ENCODE measurements around the gene MS4A4E.

The MS4A4E gene

DNA sequence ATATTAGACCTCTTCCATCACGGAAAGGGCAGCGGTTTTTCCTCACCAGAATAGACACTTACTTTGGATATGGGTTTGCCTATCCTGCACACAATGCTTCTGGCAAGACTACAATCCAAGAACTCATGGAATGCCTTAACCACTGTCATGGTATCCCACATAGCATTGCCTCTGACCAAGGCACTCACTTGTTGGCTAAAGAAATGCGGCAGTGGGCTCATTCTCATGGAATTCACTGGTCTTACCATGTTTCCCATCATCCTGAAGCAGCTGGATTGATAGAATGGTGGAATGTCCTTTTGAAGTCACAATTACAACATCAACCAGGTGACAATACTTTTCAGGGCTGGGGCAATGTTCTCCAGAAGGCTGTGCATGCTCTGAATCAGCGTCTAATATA lies 20.8 kb downstream of the MS4A4E start:
- ATAC-seq = no peak
- no peak for TF ChIP-seq ZNF70 (CRISPR knock-in tag; IDR thresholded peaks at IDR 0.05)
- no peak for TF ChIP-seq ARNTL (CRISPR knock-in tag; IDR thresholded peaks at IDR 0.05; ENCODE audit: borderline replicate concordance, low read depth)
- no peak for TF ChIP-seq POU6F1 (CRISPR knock-in tag; IDR thresholded peaks at IDR 0.05; ENCODE audit: borderline replicate concordance, low read depth)
- TF ChIP-seq SNAI2 (CRISPR knock-in tag; IDR thresholded peaks at IDR 0.05) = no peak
- no peak for TF ChIP-seq ZFP30 (CRISPR knock-in tag; IDR thresholded peaks at IDR 0.05)
- TF ChIP-seq, protein P1, sequence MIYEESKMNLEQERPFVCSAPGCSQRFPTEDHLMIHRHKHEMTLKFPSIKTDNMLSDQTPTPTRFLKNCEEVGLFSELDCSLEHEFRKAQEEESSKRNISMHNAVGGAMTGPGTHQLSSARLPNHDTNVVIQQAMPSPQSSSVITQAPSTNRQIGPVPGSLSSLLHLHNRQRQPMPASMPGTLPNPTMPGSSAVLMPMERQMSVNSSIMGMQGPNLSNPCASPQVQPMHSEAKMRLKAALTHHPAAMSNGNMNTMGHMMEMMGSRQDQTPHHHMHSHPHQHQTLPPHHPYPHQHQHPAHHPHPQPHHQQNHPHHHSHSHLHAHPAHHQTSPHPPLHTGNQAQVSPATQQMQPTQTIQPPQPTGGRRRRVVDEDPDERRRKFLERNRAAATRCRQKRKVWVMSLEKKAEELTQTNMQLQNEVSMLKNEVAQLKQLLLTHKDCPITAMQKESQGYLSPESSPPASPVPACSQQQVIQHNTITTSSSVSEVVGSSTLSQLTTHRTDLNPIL (CRISPR knock-in tag; IDR thresholded peaks at IDR 0.05; ENCODE audit: low read depth) = no peak
- TF ChIP-seq GLIS3 (CRISPR knock-in tag; IDR thresholded peaks at IDR 0.05) = no peak
- no peak for TF ChIP-seq RARB (CRISPR knock-in tag; IDR thresholded peaks at IDR 0.05)
- TF ChIP-seq PATZ1 (CRISPR knock-in tag; IDR thresholded peaks at IDR 0.05; ENCODE audit: borderline replicate concordance) = no peak
- no peak for TF ChIP-seq CSDC2 (CRISPR knock-in tag; IDR thresholded peaks at IDR 0.05)
- no peak for TF ChIP-seq CSRNP3 (CRISPR knock-in tag; IDR thresholded peaks at IDR 0.05)
- no peak for TF ChIP-seq PPARA (CRISPR knock-in tag; IDR thresholded peaks at IDR 0.05; ENCODE audit: borderline replicate concordance)
- TF ChIP-seq ZNF8 (CRISPR knock-in tag; IDR thresholded peaks at IDR 0.05) = no peak
- TF ChIP-seq TCF4 (CRISPR knock-in tag; IDR thresholded peaks at IDR 0.05; ENCODE audit: borderline replicate concordance) = no peak
- TF ChIP-seq ISL1 (CRISPR knock-in tag; IDR thresholded peaks at IDR 0.05) = no peak
- TF ChIP-seq TOX (CRISPR knock-in tag; IDR thresholded peaks at IDR 0.05; ENCODE audit: borderline replicate concordance) = no peak
- no peak for TF ChIP-seq ZFP3 (CRISPR knock-in tag; IDR thresholded peaks at IDR 0.05)
- TF ChIP-seq ESRRG (CRISPR knock-in tag; IDR thresholded peaks at IDR 0.05) = no peak
- no peak for TF ChIP-seq ZNF565 (CRISPR knock-in tag; conservative IDR thresholded peaks at IDR 0.05; ENCODE audit: low read depth)

GRCh38 chr11:60221692-60222091 lies 21.2 kb downstream of the MS4A4E start:
- TF ChIP-seq, protein P2, sequence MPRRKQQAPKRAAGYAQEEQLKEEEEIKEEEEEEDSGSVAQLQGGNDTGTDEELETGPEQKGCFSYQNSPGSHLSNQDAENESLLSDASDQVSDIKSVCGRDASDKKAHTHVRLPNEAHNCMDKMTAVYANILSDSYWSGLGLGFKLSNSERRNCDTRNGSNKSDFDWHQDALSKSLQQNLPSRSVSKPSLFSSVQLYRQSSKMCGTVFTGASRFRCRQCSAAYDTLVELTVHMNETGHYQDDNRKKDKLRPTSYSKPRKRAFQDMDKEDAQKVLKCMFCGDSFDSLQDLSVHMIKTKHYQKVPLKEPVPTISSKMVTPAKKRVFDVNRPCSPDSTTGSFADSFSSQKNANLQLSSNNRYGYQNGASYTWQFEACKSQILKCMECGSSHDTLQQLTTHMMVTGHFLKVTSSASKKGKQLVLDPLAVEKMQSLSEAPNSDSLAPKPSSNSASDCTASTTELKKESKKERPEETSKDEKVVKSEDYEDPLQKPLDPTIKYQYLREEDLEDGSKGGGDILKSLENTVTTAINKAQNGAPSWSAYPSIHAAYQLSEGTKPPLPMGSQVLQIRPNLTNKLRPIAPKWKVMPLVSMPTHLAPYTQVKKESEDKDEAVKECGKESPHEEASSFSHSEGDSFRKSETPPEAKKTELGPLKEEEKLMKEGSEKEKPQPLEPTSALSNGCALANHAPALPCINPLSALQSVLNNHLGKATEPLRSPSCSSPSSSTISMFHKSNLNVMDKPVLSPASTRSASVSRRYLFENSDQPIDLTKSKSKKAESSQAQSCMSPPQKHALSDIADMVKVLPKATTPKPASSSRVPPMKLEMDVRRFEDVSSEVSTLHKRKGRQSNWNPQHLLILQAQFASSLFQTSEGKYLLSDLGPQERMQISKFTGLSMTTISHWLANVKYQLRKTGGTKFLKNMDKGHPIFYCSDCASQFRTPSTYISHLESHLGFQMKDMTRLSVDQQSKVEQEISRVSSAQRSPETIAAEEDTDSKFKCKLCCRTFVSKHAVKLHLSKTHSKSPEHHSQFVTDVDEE (CRISPR knock-in tag; IDR thresholded peaks at IDR 0.05) = no peak
- TF ChIP-seq TCF4 (CRISPR knock-in tag; IDR thresholded peaks at IDR 0.05; ENCODE audit: borderline replicate concordance) (no peak), ZNF8 (CRISPR knock-in tag; IDR thresholded peaks at IDR 0.05) (no peak), BACH2 (CRISPR knock-in tag; IDR thresholded peaks at IDR 0.05; ENCODE audit: borderline replicate concordance) (no peak), CSDC2 (CRISPR knock-in tag; IDR thresholded peaks at IDR 0.05) (no peak), PATZ1 (CRISPR knock-in tag; IDR thresholded peaks at IDR 0.05; ENCODE audit: borderline replicate concordance) (no peak), OSR1 (CRISPR knock-in tag; IDR thresholded peaks at IDR 0.05) (no peak), GLIS3 (CRISPR knock-in tag; IDR thresholded peaks at IDR 0.05) (no peak), ESRRG (CRISPR knock-in tag; IDR thresholded peaks at IDR 0.05) (no peak), ARNTL (CRISPR knock-in tag; IDR thresholded peaks at IDR 0.05; ENCODE audit: borderline replicate concordance, low read depth) (no peak), ZNF565 (CRISPR knock-in tag; conservative IDR thresholded peaks at IDR 0.05; ENCODE audit: low read depth) (no peak), TOX (CRISPR knock-in tag; IDR thresholded peaks at IDR 0.05; ENCODE audit: borderline replicate concordance) (no peak)
- ATAC-seq = no peak
